HepG2 (cell line): ENCODE results near the gene TADA2B. TPM values are rescaled to one million over a fixed set of nuclear protein-coding genes. Genes with fewer than 3 reads are reported as not detected.

Source experiments
- CEBPZ ChIP-seq: IDR thresholded peaks from 2 replicates; pipeline ENCODE4 v1.6.1; 2012; ENCODE audit warnings: low read length, improper control_type of control experiment
- FOXO4 ChIP-seq: sonication (generic); formaldehyde crosslinking; conservative IDR thresholded peaks from 2 replicates; pipeline ENCODE4 v1.8.1; 2023; ENCODE audit warnings: missing genetic modification reagents
- HIVEP1 ChIP-seq: sonication (generic); formaldehyde crosslinking; IDR thresholded peaks from 2 replicates; pipeline ENCODE4 v1.4.0; 2020; ENCODE audit warnings: mild to moderate bottlenecking, missing genetic modification reagents
- IKZF1 ChIP-seq: fragments of 450-650 bp; IDR thresholded peaks from 2 replicates; pipeline ENCODE4 v1.7.1; 2016
- KAT8 ChIP-seq: IDR thresholded peaks from 2 replicates; pipeline ENCODE4 v1.6.1; 2016; ENCODE audit warnings: missing genetic modification reagents, missing compliant biosample characterization
- MIXL1 ChIP-seq: IDR thresholded peaks from 2 replicates; pipeline ENCODE4 v1.6.1; 2016
- NR3C1 ChIP-seq: sonication (generic); formaldehyde crosslinking; IDR thresholded peaks from 2 replicates; pipeline ENCODE4 v1.4.0; 2020; ENCODE audit warnings: missing genetic modification reagents
- ZEB1 ChIP-seq: IDR thresholded peaks from 2 replicates; pipeline ENCODE4 v1.6.1; 2012; ENCODE audit warnings: mild to moderate bottlenecking, low read depth, inconsistent platforms; ENCODE audit not compliant: insufficient replicate concordance
- ZFAT ChIP-seq: sonication (generic); formaldehyde crosslinking; conservative IDR thresholded peaks from 2 replicates; pipeline ENCODE4 v1.8.1; 2023; ENCODE audit warnings: missing genetic modification reagents, inconsistent platforms
- ZFYVE20 ChIP-seq: sonication (generic); formaldehyde crosslinking; IDR thresholded peaks from 2 replicates; pipeline ENCODE4 v1.8.0; 2023; ENCODE audit warnings: low read depth, mild to moderate bottlenecking, moderate library complexity, missing genetic modification reagents, borderline replicate concordance
- ZMYM2 ChIP-seq: sonication (generic); formaldehyde crosslinking; IDR thresholded peaks from 2 replicates; pipeline ENCODE4 v1.8.0; 2022; ENCODE audit warnings: mild to moderate bottlenecking, missing genetic modification reagents
- ZMYM3 ChIP-seq: sonication (generic); formaldehyde crosslinking; IDR thresholded peaks from 2 replicates; pipeline ENCODE4 v1.5.1; 2020; ENCODE audit warnings: mild to moderate bottlenecking, missing genetic modification reagents
- ZNF207 ChIP-seq: fragments of 450-650 bp; IDR thresholded peaks from 2 replicates; pipeline ENCODE4 v1.6.1; 2016; ENCODE audit warnings: antibody characterized with exemption, borderline replicate concordance
- ZNF24 ChIP-seq: fragments of 450-650 bp; IDR thresholded peaks from 2 replicates; pipeline ENCODE4 v1.6.1; 2017; ENCODE audit warnings: antibody characterized with exemption, mild to moderate bottlenecking
- ZNF264 ChIP-seq: sonication (generic); formaldehyde crosslinking; IDR thresholded peaks from 2 replicates; pipeline ENCODE4 v1.4.0; 2020; ENCODE audit warnings: missing genetic modification reagents
- ZNF605 ChIP-seq: sonication (generic); formaldehyde crosslinking; IDR thresholded peaks from 2 replicates; pipeline ENCODE4 v1.8.0; 2022; ENCODE audit warnings: mild to moderate bottlenecking, missing genetic modification reagents
- ZNF800 ChIP-seq: sonication (generic); formaldehyde crosslinking; IDR thresholded peaks from 2 replicates; pipeline ENCODE4 v1.4.0; 2020; ENCODE audit warnings: missing genetic modification reagents
- ZSCAN22 ChIP-seq: sonication (generic); formaldehyde crosslinking; IDR thresholded peaks from 2 replicates; pipeline ENCODE4 v1.4.0; 2020; ENCODE audit warnings: mild to moderate bottlenecking, missing genetic modification reagents
- polyA plus RNA-seq, 8 experiments: library from polyadenylated mRNA; depleted of rRNA in 3 of 8; stranded (reverse) in 7 of 8; unstranded in 1 of 8; fragments of >200 nt; fragmentation: Illumina TruSeq in 4 of 8; extraction: Trizol in 4 of 8; gene quantifications; 2 replicates each; pipeline versions ENCODE4 v1.2.1 to v1.2.3, GENCODE V29; 2011 to 2016; ENCODE audit warnings: low read depth in 4 of 8, missing spikeins in 1 of 8, mixed read lengths in 1 of 8; ENCODE audit not compliant: insufficient read depth in 1 of 8
- total RNA-seq, 5 experiments: library from RNA; depleted of rRNA; stranded (reverse); fragments of >200 nt; fragmentation: Illumina TruSeq; extraction: Trizol; gene quantifications; 2 replicates each; pipeline ENCODE4 v1.2.3, GENCODE V29; 2016; ENCODE audit warnings: low read depth in 1 of 5
- TF ChIP-seq, protein P1 (sequence below): sonication (generic); formaldehyde crosslinking; conservative IDR thresholded peaks from 2 replicates; pipeline ENCODE4 v1.4.0; 2020; ENCODE audit warnings: missing genetic modification reagents
- TF ChIP-seq, protein P2 (sequence below): sonication (generic); formaldehyde crosslinking; IDR thresholded peaks from 2 replicates; pipeline ENCODE4 v1.4.0; 2020; ENCODE audit warnings: missing genetic modification reagents, borderline replicate concordance

Gene TADA2B
- total and polyA plus RNA-seq, 2 of the 13 experiments (the other 11 are each of a cell fraction or from before 2014, with no cell fraction given) = 4.6 to 8.9 TPM

GRCh38 chr4:7101692-7102515, 58.7 kb downstream of the TADA2B start (continued):
- TF ChIP-seq HIVEP1 (CRISPR knock-in tag) (no peak), CEBPZ (no peak), MIXL1 (no peak), ZEB1 (no peak), ZFYVE20 (CRISPR knock-in tag) (no peak), FOXO4 (CRISPR knock-in tag) (no peak), ZMYM2 (CRISPR knock-in tag) (no peak), IKZF1 (no peak), KAT8 (CRISPR knock-in tag) (0 out of 2 replicates have a peak, but pooled peaks have one; percentile 31), ZFAT (CRISPR knock-in tag) (no peak), ZNF24 (no peak), ZNF264 (CRISPR knock-in tag) (no peak), ZNF605 (CRISPR knock-in tag) (no peak), ZNF800 (CRISPR knock-in tag) (peak; percentile 64; the same call in 1 of the 2 replicates), NR3C1 (no peak), ZMYM3 (CRISPR knock-in tag) (peak; percentile 75), ZSCAN22 (no peak), ZNF207 (no peak)
- TF ChIP-seq, protein P1, sequence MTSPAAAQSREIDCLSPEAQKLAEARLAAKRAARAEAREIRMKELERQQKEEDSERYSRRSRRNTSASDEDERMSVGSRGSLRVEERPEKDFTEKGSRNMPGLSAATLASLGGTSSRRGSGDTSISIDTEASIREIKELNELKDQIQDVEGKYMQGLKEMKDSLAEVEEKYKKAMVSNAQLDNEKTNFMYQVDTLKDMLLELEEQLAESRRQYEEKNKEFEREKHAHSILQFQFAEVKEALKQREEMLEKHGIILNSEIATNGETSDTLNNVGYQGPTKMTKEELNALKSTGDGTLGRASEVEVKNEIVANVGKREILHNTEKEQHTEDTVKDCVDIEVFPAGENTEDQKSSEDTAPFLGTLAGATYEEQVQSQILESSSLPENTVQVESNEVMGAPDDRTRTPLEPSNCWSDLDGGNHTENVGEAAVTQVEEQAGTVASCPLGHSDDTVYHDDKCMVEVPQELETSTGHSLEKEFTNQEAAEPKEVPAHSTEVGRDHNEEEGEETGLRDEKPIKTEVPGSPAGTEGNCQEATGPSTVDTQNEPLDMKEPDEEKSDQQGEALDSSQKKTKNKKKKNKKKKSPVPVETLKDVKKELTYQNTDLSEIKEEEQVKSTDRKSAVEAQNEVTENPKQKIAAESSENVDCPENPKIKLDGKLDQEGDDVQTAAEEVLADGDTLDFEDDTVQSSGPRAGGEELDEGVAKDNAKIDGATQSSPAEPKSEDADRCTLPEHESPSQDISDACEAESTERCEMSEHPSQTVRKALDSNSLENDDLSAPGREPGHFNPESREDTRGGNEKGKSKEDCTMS (CRISPR knock-in tag) = no peak
- TF ChIP-seq, protein P2, sequence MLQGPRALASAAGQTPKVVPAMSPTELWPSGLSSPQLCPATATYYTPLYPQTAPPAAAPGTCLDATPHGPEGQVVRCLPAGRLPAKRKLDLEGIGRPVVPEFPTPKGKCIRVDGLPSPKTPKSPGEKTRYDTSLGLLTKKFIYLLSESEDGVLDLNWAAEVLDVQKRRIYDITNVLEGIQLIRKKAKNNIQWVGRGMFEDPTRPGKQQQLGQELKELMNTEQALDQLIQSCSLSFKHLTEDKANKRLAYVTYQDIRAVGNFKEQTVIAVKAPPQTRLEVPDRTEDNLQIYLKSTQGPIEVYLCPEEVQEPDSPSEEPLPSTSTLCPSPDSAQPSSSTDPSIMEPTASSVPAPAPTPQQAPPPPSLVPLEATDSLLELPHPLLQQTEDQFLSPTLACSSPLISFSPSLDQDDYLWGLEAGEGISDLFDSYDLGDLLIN (CRISPR knock-in tag) = 0 out of 2 replicates have a peak, but pooled peaks have one; percentile 37
